Activated CD4-positive, alpha-beta T cell treated with anti-CD3 and anti-CD28 coated beads, Interleukin-2, amount 10 ng/mL, durations not matched to agents 7 days and 5 days (primary cell): Measurements from ENCODE around the gene POU3F3. TPM values are rescaled to one million over a fixed set of nuclear protein-coding genes. Genes with fewer than 3 reads are reported as not detected.

Source experiments
- CTCF ChIA-PET: fragments of 350-600 bp; sonication (Branson Sonifier 250); formaldehyde crosslinking; loops from one replicate; lab custom pipeline; 2021; ENCODE audit warnings: antibody characterized with exemption; lab: Charles Lee
- POLR2A ChIA-PET: fragments of 350-600 bp; sonication (Branson Sonifier 250); formaldehyde crosslinking; loops from one replicate; lab custom pipeline; 2021; ENCODE audit warnings: antibody characterized with exemption; lab: Charles Lee
- DNase-seq: peaks from one replicate; pipeline ENCODE4 v3.0.0-alpha.2; 2020
- H3K27ac Mint-ChIP-seq: one replicate; pipeline ENCODE4 v1.8.0; 2021; ENCODE audit warnings: mild to moderate bottlenecking, moderate library complexity, mixed read lengths
- H3K27me3 Mint-ChIP-seq: one replicate; pipeline ENCODE4 v1.8.0; 2021; ENCODE audit warnings: mixed read lengths
- H3K36me3 Mint-ChIP-seq: one replicate; pipeline ENCODE4 v1.8.0; 2021; ENCODE audit warnings: low read depth, mixed read lengths
- H3K4me1 Mint-ChIP-seq: one replicate; pipeline ENCODE4 v1.8.0; 2021; ENCODE audit warnings: mixed read lengths
- H3K4me3 Mint-ChIP-seq: one replicate; pipeline ENCODE4 v1.8.0; 2021; ENCODE audit warnings: mild to moderate bottlenecking, moderate library complexity, mixed read lengths
- H3K9me3 Mint-ChIP-seq: one replicate; pipeline ENCODE4 v1.8.0; 2021; ENCODE audit warnings: mixed read lengths
- total RNA-seq, 2 experiments: library from RNA; stranded (reverse); gene quantifications; one replicate each; pipeline ENCODE4 v1.2.3, GENCODE V29; 2021

POU3F3 gene
- total RNA-seq, 2 experiments from 2014 or later, result not detected

GRCh38 chr2:104840156-104840555 is 13.8 kb upstream of the POU3F3 start:
- ChIA-PET CTCF (no interaction called here), POLR2A (no interaction called here)
- H3K4me1 Mint-ChIP-seq, result peaks cover 4% of the 10 kb centered on the region
- H3K27me3 Mint-ChIP-seq, result peaks cover 38% of the 10 kb centered on the region
- H3K36me3 Mint-ChIP-seq, result no peaks in the 10 kb centered on the region
- no peaks in the 10 kb centered on the region for H3K9me3 Mint-ChIP-seq
- DNase-seq, result no peak
- H3K4me3 Mint-ChIP-seq, result no peak overlapping the region
- H3K27ac Mint-ChIP-seq, result no peak overlapping the region

GRCh38 chr2:104840893-104841585 is 12.9 kb upstream of the POU3F3 start:
- peaks cover 6% of the 10 kb centered on the region for H3K4me1 Mint-ChIP-seq
- CTCF ChIA-PET, result interaction anchor here (0.6 kb wide), 1 partner anchor 33 kb away, joined by 3 read pairs; no protein-coding TSS in a partner anchor
- H3K27me3 Mint-ChIP-seq, result peaks cover 46% of the 10 kb centered on the region
- no peaks in the 10 kb centered on the region for H3K9me3 Mint-ChIP-seq
- peaks cover 3% of the 10 kb centered on the region for H3K36me3 Mint-ChIP-seq
- no peak overlapping the region for H3K27ac Mint-ChIP-seq
- H3K4me3 Mint-ChIP-seq, result no peak overlapping the region
- POLR2A ChIA-PET, result no interaction called here
- DNase-seq, result no peak

- DNase-seq, result no peak
- no peak overlapping the region for H3K4me3 Mint-ChIP-seq
- H3K27me3 Mint-ChIP-seq, result peaks cover 52% of the 10 kb centered on the region
- CTCF ChIA-PET, result no interaction called here
- peaks cover 3% of the 10 kb centered on the region for H3K36me3 Mint-ChIP-seq
- no peaks in the 10 kb centered on the region for H3K9me3 Mint-ChIP-seq
- POLR2A ChIA-PET, result no interaction called here
- H3K4me1 Mint-ChIP-seq, result peaks cover 6% of the 10 kb centered on the region
- no peak overlapping the region for H3K27ac Mint-ChIP-seq
Observed at GRCh38 chr2:104841744-104842143, 12.2 kb upstream of the POU3F3 start.

GRCh38 chr2:104844807-104845551 is 8.9 kb upstream of the POU3F3 start:
- H3K36me3 Mint-ChIP-seq, result peaks cover 3% of the 10 kb centered on the region
- no peaks in the 10 kb centered on the region for H3K9me3 Mint-ChIP-seq

GRCh38 chr2:104845552-104845931 is 8.4 kb upstream of the POU3F3 start:
- Mint-ChIP-seq H3K36me3 (peaks cover 3% of the 10 kb centered on the region), H3K9me3 (no peaks in the 10 kb centered on the region), H3K27ac (no peak overlapping the region), H3K4me3 (peak overlapping the region; percentile 2), H3K4me1 (peaks cover 8% of the 10 kb centered on the region), H3K27me3 (peaks cover 81% of the 10 kb centered on the region)
- ChIA-PET CTCF (interaction anchor here (1.1 kb wide), 1 partner anchor 15 kb away, joined by 3 read pairs; no protein-coding TSS in a partner anchor), POLR2A (no interaction called here)
- DNase-seq, result no peak

More at GRCh38 chr2:104844807-104845551, 8.9 kb upstream of the POU3F3 start:
- peaks cover 78% of the 10 kb centered on the region for H3K27me3 Mint-ChIP-seq
- peak overlapping the region; percentile 2 for H3K4me3 Mint-ChIP-seq
- peaks cover 8% of the 10 kb centered on the region for H3K4me1 Mint-ChIP-seq
- ChIA-PET CTCF (interaction anchor here (0.9 to 1.1 kb wide), 2 partner anchors 8 to 16 kb away, joined by 3 read pairs; no protein-coding TSS in a partner anchor), POLR2A (no interaction called here)
- no peak overlapping the region for H3K27ac Mint-ChIP-seq
- DNase-seq, result no peak

GRCh38 chr2:104845946-104846785 is 7.7 kb upstream of the POU3F3 start:
- H3K4me1 Mint-ChIP-seq, result peaks cover 8% of the 10 kb centered on the region
- H3K4me3 Mint-ChIP-seq, result no peak overlapping the region
- no peak for DNase-seq
- H3K27me3 Mint-ChIP-seq, result peaks cover 83% of the 10 kb centered on the region
- H3K27ac Mint-ChIP-seq, result no peak overlapping the region
- POLR2A ChIA-PET, result interaction anchor here (0.6 kb wide), 1 partner anchor 9 kb away, joined by 4 read pairs; no protein-coding TSS in a partner anchor
- CTCF ChIA-PET, result interaction anchor here (1.3 kb wide), 1 partner anchor 20 kb away, joined by 4 read pairs; no protein-coding TSS in a partner anchor
- no peaks in the 10 kb centered on the region for H3K9me3 Mint-ChIP-seq
- peaks cover 3% of the 10 kb centered on the region for H3K36me3 Mint-ChIP-seq

GRCh38 chr2:104846786-104847585 is 6.9 kb upstream of the POU3F3 start:
- peaks cover 10% of the 10 kb centered on the region for H3K4me1 Mint-ChIP-seq
- H3K27ac Mint-ChIP-seq, result no peak overlapping the region
- H3K27me3 Mint-ChIP-seq, result peaks cover 83% of the 10 kb centered on the region
- H3K9me3 Mint-ChIP-seq, result no peaks in the 10 kb centered on the region
- no peak for DNase-seq
- ChIA-PET POLR2A (interaction anchor here (0.6 kb wide), 1 partner anchor 10 kb away, joined by 4 read pairs; no protein-coding TSS in a partner anchor), CTCF (interaction anchor here (1.3 kb wide), 1 partner anchor 19 kb away, joined by 4 read pairs; no protein-coding TSS in a partner anchor)
- peaks cover 3% of the 10 kb centered on the region for H3K36me3 Mint-ChIP-seq
- no peak overlapping the region for H3K4me3 Mint-ChIP-seq

- Mint-ChIP-seq H3K4me3 (no peak overlapping the region), H3K27ac (no peak overlapping the region)
Observed at GRCh38 chr2:104847586-104848160, 6.2 kb upstream of the POU3F3 start.

GRCh38 chr2:104848526-104848925 is 5.4 kb upstream of the POU3F3 start:
- H3K36me3 Mint-ChIP-seq, result peaks cover 3% of the 10 kb centered on the region
- no peaks in the 10 kb centered on the region for H3K9me3 Mint-ChIP-seq
- ChIA-PET POLR2A (no interaction called here), CTCF (interaction anchor here (1.7 kb wide), 1 partner anchor 11 kb away, joined by 8 read pairs; no protein-coding TSS in a partner anchor)
- no peak for DNase-seq
- peaks cover 87% of the 10 kb centered on the region for H3K27me3 Mint-ChIP-seq
- H3K4me1 Mint-ChIP-seq, result peaks cover 21% of the 10 kb centered on the region
- no peak overlapping the region for H3K4me3 Mint-ChIP-seq
- H3K27ac Mint-ChIP-seq, result no peak overlapping the region

More at GRCh38 chr2:104847586-104848160, 6.2 kb upstream of the POU3F3 start:
- ChIA-PET POLR2A (no interaction called here), CTCF (no interaction called here)
- peaks cover 3% of the 10 kb centered on the region for H3K36me3 Mint-ChIP-seq
- peaks cover 82% of the 10 kb centered on the region for H3K27me3 Mint-ChIP-seq
- H3K9me3 Mint-ChIP-seq, result no peaks in the 10 kb centered on the region
- DNase-seq, result no peak
- peaks cover 13% of the 10 kb centered on the region for H3K4me1 Mint-ChIP-seq

GRCh38 chr2:104849101-104849500 is 4.8 kb upstream of the POU3F3 start:
- Mint-ChIP-seq H3K27me3 (peaks cover 88% of the 10 kb centered on the region), H3K4me3 (no peak overlapping the region), H3K4me1 (peaks cover 23% of the 10 kb centered on the region), H3K9me3 (no peaks in the 10 kb centered on the region), H3K36me3 (peaks cover 3% of the 10 kb centered on the region), H3K27ac (no peak overlapping the region)
- CTCF ChIA-PET, result interaction anchor here (1.1 to 1.7 kb wide), 3 partner anchors 10 to 16 kb away, joined by 3 to 11 read pairs (median 8); no protein-coding TSS in a partner anchor
- DNase-seq, result no peak
- POLR2A ChIA-PET, result no interaction called here

GRCh38 chr2:104849618-104850141 is 4.2 kb upstream of the POU3F3 start:
- Mint-ChIP-seq H3K27ac (no peak overlapping the region), H3K27me3 (peaks cover 90% of the 10 kb centered on the region), H3K36me3 (peaks cover 8% of the 10 kb centered on the region), H3K4me3 (no peak overlapping the region), H3K9me3 (no peaks in the 10 kb centered on the region), H3K4me1 (peaks cover 27% of the 10 kb centered on the region)
- peak; percentile 79 for DNase-seq
- CTCF ChIA-PET, result interaction anchor here (1.0 to 1.9 kb wide), 5 partner anchors 10 to 18 kb away, joined by 3 to 11 read pairs (median 5); no protein-coding TSS in a partner anchor
- POLR2A ChIA-PET, result no interaction called here
